GM23338 (cell line): ENCODE data around the gene MEGF11.

Experiments used
- CREB1 ChIP-seq: fragments of 250-450 bp; sonication (Bioruptor Pico); IDR thresholded peaks from 2 replicates; pipeline ENCODE4 v1.5.0; 2020; ENCODE audit warnings: low read depth, mild to moderate bottlenecking, moderate library complexity
- EZH2 ChIP-seq: fragments of 200-600 bp; sonication (generic); IDR thresholded peaks from one replicate; pipeline ENCODE4 v1.8.0; 2017; ENCODE audit warnings: antibody characterized with exemption, mild to moderate bottlenecking, low read depth; ENCODE audit not compliant: unreplicated experiment
- EZH2phosphoT487 ChIP-seq: fragments of 200-600 bp; sonication (generic); IDR thresholded peaks from one replicate; pipeline ENCODE4 v1.8.1; 2018; ENCODE audit warnings: antibody characterized with exemption; ENCODE audit not compliant: unreplicated experiment
- POLR2AphosphoS5 ChIP-seq: IDR thresholded peaks from 2 replicates; pipeline ENCODE4 v1.6.1; 2016; ENCODE audit warnings: antibody characterized with exemption, low read depth
- TF ChIP-seq, protein P1 (sequence below), 2 experiments: fragments of 200-600 bp in 1 of 2; sonication (generic) in 1 of 2; conservative IDR thresholded peaks; 2 replicates each; pipeline versions ENCODE4 v1.5.1 to v1.6.1; 2016 to 2017; ENCODE audit warnings: antibody characterized with exemption in 2 of 2, low read depth in 2 of 2, mild to moderate bottlenecking in 2 of 2, moderate library complexity in 1 of 2

DNA sequence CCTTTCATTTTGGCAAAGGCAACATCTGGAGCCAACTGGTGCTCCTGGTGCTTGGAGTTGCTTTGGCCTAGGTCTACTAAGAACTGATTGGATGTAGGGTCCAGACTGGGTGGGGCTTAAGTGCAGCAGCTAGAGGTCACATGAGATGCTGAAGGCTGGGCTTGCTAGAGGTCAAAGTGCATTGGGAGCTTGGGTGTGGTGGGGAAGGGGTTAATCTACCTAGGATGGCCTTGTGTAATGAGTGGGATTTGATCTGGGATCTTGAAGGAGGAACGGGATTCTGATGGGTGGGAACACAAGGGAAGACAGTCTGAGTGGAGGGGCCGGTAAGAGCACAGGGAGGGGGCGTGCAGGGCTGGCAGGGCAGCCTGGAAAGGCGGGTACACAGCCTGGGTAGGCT is 258.7 kb downstream of the MEGF11 start:
- TF ChIP-seq POLR2AphosphoS5 (no peak), EZH2 (no peak), EZH2phosphoT487 (no peak), CREB1 (no peak)
- TF ChIP-seq, protein P1, sequence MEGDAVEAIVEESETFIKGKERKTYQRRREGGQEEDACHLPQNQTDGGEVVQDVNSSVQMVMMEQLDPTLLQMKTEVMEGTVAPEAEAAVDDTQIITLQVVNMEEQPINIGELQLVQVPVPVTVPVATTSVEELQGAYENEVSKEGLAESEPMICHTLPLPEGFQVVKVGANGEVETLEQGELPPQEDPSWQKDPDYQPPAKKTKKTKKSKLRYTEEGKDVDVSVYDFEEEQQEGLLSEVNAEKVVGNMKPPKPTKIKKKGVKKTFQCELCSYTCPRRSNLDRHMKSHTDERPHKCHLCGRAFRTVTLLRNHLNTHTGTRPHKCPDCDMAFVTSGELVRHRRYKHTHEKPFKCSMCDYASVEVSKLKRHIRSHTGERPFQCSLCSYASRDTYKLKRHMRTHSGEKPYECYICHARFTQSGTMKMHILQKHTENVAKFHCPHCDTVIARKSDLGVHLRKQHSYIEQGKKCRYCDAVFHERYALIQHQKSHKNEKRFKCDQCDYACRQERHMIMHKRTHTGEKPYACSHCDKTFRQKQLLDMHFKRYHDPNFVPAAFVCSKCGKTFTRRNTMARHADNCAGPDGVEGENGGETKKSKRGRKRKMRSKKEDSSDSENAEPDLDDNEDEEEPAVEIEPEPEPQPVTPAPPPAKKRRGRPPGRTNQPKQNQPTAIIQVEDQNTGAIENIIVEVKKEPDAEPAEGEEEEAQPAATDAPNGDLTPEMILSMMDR (conservative IDR thresholded peaks at IDR 0.05; ENCODE audit: low read depth in 2 of 2), result no peak
